Ascending aorta (tissue), 2 donors: Measurements from ENCODE around the gene ANKRD6. TPM values are rescaled to one million over a fixed set of nuclear protein-coding genes. Genes with fewer than 3 reads are reported as not detected.

Experiments
- DNase-seq, 2 donors: peaks; one replicate each; pipeline ENCODE4 v3.0.0-alpha.2; 2019; ENCODE audit warnings: low spot score in 2 of 2
- H3K27ac ChIP-seq, 2 donors: fragments of 200-600 bp; sonication (generic); one replicate each; pipeline ENCODE4 v1.5.1; 2016 to 2017; ENCODE audit warnings: mild to moderate bottlenecking in 1 of 2
- H3K27me3 ChIP-seq: fragments of 200-600 bp; sonication (generic); one replicate; pipeline ENCODE4 v1.5.1; 2017
- H3K36me3 ChIP-seq, 2 donors: fragments of 200-600 bp; sonication (generic); one replicate each; pipeline ENCODE4 v1.5.1; 2016
- H3K4me1 ChIP-seq, 2 donors: fragments of 200-600 bp; sonication (generic); one replicate each; pipeline ENCODE4 v1.5.1; 2016 to 2017; ENCODE audit warnings: mild to moderate bottlenecking in 1 of 2
- H3K4me3 ChIP-seq, 2 donors: fragments of 200-600 bp; sonication (generic); one replicate each; pipeline ENCODE4 v1.5.1; 2016 to 2017; ENCODE audit warnings: mild to moderate bottlenecking in 1 of 2
- H3K9me3 ChIP-seq, 2 donors: fragments of 200-600 bp; sonication (generic); one replicate each; pipeline ENCODE4 v1.5.1; 2016
- CTCF ChIP-seq, 3 experiments: fragments of 200-600 bp in 2 of 3; fragments of 450-650 bp in 1 of 3; sonication (generic) in 2 of 3; IDR thresholded peaks; one replicate each; pipeline ENCODE4 v1.5.1; 2016 to 2019; ENCODE audit warnings: antibody characterized with exemption in 3 of 3, mild to moderate bottlenecking in 1 of 3, moderate library complexity in 1 of 3
- intact Hi-C: fragments of 100-400 bp; cut with DNase I; formaldehyde crosslinking; loops from one replicate; pipeline ENCODE4 v1.15.1; 2023
- total RNA-seq: library from RNA; depleted of rRNA; stranded (reverse); fragments of >200 nt; gene quantifications from one replicate; pipeline ENCODE4 v1.1.0, GENCODE V29; 2016

ANKRD6 gene
- total RNA-seq, 1 donor from 2014 or later = 32.2 TPM

DNA sequence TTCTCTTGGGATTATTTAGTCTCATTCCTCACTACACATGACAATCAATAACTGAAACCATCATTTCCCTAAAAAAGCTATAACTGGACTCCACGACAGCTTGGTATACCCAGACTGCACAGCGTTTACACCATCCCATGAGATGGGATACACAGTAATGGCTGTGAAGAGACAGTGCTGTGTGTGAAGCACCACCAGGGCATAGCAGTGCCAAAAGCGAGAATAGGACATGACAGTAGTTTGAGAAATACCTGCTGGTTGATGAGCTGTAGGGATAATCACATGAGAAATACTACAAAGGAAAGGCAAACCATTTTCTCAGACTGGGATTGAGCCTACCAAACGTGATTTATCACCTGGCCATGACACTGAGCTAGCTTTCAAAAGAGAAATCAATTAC is 228.0 kb downstream of the ANKRD6 start:
- no peak overlapping the region for H3K4me3 ChIP-seq
- no peaks in the 10 kb centered on the region for H3K27me3 ChIP-seq
- TF ChIP-seq CTCF (IDR thresholded peaks at IDR 0.05) = no peak
- H3K36me3 ChIP-seq = peaks cover 42 to 78% of the 10 kb centered on the region in 2 donors
- no peaks in the 10 kb centered on the region for H3K9me3 ChIP-seq
- H3K4me1 ChIP-seq = no peaks in the 10 kb centered on the region
- no peak for DNase-seq
- no peak overlapping the region for H3K27ac ChIP-seq
- intact Hi-C loops = no loop called here

DNA sequence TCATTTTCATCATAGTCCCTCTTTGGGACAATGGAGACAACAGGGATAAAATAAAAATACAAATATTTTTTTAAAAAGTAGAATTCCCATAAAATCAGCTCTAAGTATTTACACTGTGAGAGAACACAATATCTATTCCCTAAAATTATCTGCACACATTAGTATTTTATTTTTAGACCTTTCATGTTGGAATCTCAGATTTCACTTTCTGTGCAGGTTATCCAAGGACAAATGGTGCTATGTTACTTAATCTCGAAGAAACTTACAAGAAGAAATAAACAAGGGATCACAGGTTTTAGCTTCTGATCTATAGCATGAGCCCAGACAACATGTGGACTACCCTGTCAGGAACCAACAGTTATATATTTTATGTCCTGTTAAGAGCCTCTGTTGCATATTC is 228.6 kb downstream of the ANKRD6 start:
- Histone ChIP-seq H3K36me3 (peaks cover 42 to 72% of the 10 kb centered on the region in 2 donors), H3K4me3 (no peak overlapping the region), H3K4me1 (no peaks in the 10 kb centered on the region), H3K9me3 (no peaks in the 10 kb centered on the region), H3K27me3 (no peaks in the 10 kb centered on the region), H3K27ac (no peak overlapping the region)
- DNase-seq = no peak
- TF ChIP-seq CTCF (IDR thresholded peaks at IDR 0.05) = no peak
- intact Hi-C loops = no loop called here

DNA sequence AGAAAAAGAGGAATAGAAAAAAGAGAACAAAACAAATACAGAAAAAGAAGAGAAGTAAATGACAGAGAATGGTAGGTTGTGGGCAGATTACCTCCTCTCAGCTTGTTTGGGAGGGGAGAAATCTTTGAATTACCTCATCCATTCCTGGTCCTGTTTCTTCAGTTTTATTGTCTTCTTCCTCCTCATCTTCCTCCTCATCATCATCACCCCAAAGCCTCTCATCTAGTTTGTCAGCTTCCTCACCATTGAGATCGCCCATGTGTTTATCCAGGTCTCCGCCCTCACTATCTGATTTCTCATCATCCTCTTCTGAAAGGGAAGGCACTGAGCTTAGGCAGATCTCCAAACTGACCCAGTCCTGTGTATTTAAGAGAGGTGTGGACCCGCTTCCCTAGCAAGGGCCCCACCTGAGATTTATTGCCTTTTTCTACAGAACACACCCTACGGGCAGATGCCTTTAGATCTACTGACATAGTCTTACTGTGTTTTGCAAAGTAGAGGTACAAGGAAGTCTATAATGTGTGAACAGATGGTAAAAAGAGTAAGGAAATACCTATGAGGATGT is 229.8 kb downstream of the ANKRD6 start:
- DNase-seq = no peak
- intact Hi-C loops = no loop called here
- H3K27ac ChIP-seq = no peak overlapping the region
- H3K9me3 ChIP-seq = no peaks in the 10 kb centered on the region
- no peak for TF ChIP-seq CTCF (IDR thresholded peaks at IDR 0.05)
- H3K4me3 ChIP-seq = no peak overlapping the region
- no peaks in the 10 kb centered on the region for H3K4me1 ChIP-seq
- H3K36me3 ChIP-seq = peaks cover 31 to 65% of the 10 kb centered on the region in 2 donors
- no peaks in the 10 kb centered on the region for H3K27me3 ChIP-seq

DNA sequence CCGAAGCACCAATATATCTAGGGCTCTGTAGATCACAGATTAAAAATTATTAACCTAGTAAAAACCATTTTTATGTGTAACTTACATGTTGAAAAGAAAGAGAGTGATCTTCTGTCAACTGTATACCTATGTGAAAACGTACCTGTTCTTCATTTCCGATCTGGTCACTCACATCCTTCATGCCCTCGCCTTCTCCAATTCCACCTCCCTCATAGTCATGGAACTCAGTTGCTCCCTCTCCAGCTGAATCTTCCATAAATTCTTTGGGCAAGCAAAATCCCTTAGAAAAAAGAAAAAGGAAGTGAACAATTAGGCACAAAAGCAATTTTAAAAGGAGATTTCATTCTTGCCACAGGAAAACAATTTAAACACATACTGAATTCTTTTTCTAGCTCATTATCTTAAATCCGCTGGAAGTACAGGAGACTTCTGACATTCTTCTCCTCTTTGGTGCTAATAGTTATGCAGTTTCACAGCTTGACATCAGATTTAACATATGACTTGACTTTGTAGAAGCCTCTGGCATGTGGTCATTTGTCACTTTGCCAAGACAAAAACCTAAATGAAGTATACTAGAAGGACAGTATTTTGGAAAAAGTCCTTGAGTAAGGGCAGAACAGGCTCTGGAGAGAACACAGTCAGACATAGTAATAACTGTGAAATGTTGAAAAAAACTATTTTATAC is 235.1 kb downstream of the ANKRD6 start:
- Histone ChIP-seq H3K27me3 (no peaks in the 10 kb centered on the region), H3K4me3 (no peak overlapping the region), H3K9me3 (no peaks in the 10 kb centered on the region), H3K36me3 (peaks cover 11 to 45% of the 10 kb centered on the region in 2 donors), H3K4me1 (peaks cover 0 to 7% of the 10 kb centered on the region in 2 donors), H3K27ac (peak overlapping the region in 1 of 2 donors; percentile 46)
- TF ChIP-seq CTCF (IDR thresholded peaks at IDR 0.05) = no peak
- no peak for DNase-seq
- intact Hi-C loops = no loop called here

GRCh38 chr6:89669002-89669401 is 236.1 kb downstream of the ANKRD6 start:
- intact Hi-C loops = no loop called here

More at GRCh38 chr6:89669002-89669401, 236.1 kb downstream of the ANKRD6 start:
- Histone ChIP-seq H3K4me3 (no peak overlapping the region), H3K27ac (peak overlapping the region; percentile 11 to 46), H3K4me1 (peaks cover 0 to 7% of the 10 kb centered on the region in 2 donors), H3K27me3 (no peaks in the 10 kb centered on the region), H3K9me3 (no peaks in the 10 kb centered on the region), H3K36me3 (peaks cover 11 to 46% of the 10 kb centered on the region in 2 donors)
- DNase-seq = no peak
- TF ChIP-seq CTCF (IDR thresholded peaks at IDR 0.05) = no peak
